Measurements from ENCODE around the gene AKAP12.

DNA sequence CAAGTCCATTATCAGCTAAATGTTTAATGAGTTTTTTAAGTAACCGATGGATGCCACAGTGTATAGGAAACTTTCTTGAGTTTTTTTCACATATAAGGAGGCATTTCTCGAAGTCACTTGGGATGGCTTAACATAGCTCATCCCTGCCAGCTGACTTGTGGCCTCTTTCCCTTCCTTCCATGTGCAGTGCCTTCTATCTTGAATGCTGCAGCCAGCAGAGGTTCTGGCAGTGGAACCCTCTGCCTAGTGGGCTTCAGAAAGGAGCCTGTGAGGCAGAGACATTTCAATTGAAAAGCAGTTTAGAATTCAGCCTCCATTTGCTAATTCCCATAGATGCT, 51.9 kb downstream of the AKAP12 start:
- TF ChIP-seq, protein P1, sequence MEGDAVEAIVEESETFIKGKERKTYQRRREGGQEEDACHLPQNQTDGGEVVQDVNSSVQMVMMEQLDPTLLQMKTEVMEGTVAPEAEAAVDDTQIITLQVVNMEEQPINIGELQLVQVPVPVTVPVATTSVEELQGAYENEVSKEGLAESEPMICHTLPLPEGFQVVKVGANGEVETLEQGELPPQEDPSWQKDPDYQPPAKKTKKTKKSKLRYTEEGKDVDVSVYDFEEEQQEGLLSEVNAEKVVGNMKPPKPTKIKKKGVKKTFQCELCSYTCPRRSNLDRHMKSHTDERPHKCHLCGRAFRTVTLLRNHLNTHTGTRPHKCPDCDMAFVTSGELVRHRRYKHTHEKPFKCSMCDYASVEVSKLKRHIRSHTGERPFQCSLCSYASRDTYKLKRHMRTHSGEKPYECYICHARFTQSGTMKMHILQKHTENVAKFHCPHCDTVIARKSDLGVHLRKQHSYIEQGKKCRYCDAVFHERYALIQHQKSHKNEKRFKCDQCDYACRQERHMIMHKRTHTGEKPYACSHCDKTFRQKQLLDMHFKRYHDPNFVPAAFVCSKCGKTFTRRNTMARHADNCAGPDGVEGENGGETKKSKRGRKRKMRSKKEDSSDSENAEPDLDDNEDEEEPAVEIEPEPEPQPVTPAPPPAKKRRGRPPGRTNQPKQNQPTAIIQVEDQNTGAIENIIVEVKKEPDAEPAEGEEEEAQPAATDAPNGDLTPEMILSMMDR (IDR thresholded peaks at IDR 0.05), result no peak
- TF ChIP-seq POLR2A (IDR thresholded peaks at IDR 0.05), result no peak

All from vagina (tissue), 2 donors.